Inflammatory macrophage treated with lipopolysaccharide for 4 hours (primary cell): Measurements from ENCODE around the gene LEMD3.
"Not testable (repeated sequence)": the region's sequence is repeated elsewhere in the genome, so short reads cannot be mapped to it uniquely, and the experiment has no call there.

Experiments used
- DNase-seq: peaks from one replicate; pipeline ENCODE4 v3.0.0-alpha.2; 2020

LEMD3 gene

GRCh38 chr12:65280306-65280705, 110.9 kb downstream of the LEMD3 start:
- DNase-seq, result no peak

GRCh38 chr12:65282840-65283239, 113.5 kb downstream of the LEMD3 start:
- no peak for DNase-seq

GRCh38 chr12:65285532-65285931, 116.1 kb downstream of the LEMD3 start:
- not testable (repeated sequence) for DNase-seq

GRCh38 chr12:65287426-65287825, 118.0 kb downstream of the LEMD3 start:
- no peak for DNase-seq

- DNase-seq, result no peak
Measured at GRCh38 chr12:65292241-65292640, 122.9 kb downstream of the LEMD3 start.

- no peak for DNase-seq
Measured at GRCh38 chr12:65293735-65294134, 124.4 kb downstream of the LEMD3 start.

- no peak for DNase-seq
Measured at GRCh38 chr12:65294641-65295262, 125.4 kb downstream of the LEMD3 start.

- DNase-seq, result peak; percentile 51
Measured at GRCh38 chr12:65296508-65297265, 127.3 kb downstream of the LEMD3 start.
